Testis (tissue), 2 donors: ENCODE measurements around the gene HPSE2.

Experiments used
- POLR2A ChIP-seq: fragments of 450-650 bp; IDR thresholded peaks from one replicate; pipeline ENCODE4 v1.6.1; 2017; ENCODE audit warnings: antibody characterized with exemption, mild to moderate bottlenecking, moderate library complexity
- TF ChIP-seq, protein P1 (sequence below), 3 experiments: fragments of 450-650 bp in 2 of 3; fragments of 200-600 bp in 1 of 3; sonication (generic) in 1 of 3; IDR thresholded peaks; one replicate each; pipeline ENCODE4 v1.5.1; 2016 to 2019; ENCODE audit warnings: antibody characterized with exemption in 3 of 3, mild to moderate bottlenecking in 2 of 3, moderate library complexity in 1 of 3

DNA sequence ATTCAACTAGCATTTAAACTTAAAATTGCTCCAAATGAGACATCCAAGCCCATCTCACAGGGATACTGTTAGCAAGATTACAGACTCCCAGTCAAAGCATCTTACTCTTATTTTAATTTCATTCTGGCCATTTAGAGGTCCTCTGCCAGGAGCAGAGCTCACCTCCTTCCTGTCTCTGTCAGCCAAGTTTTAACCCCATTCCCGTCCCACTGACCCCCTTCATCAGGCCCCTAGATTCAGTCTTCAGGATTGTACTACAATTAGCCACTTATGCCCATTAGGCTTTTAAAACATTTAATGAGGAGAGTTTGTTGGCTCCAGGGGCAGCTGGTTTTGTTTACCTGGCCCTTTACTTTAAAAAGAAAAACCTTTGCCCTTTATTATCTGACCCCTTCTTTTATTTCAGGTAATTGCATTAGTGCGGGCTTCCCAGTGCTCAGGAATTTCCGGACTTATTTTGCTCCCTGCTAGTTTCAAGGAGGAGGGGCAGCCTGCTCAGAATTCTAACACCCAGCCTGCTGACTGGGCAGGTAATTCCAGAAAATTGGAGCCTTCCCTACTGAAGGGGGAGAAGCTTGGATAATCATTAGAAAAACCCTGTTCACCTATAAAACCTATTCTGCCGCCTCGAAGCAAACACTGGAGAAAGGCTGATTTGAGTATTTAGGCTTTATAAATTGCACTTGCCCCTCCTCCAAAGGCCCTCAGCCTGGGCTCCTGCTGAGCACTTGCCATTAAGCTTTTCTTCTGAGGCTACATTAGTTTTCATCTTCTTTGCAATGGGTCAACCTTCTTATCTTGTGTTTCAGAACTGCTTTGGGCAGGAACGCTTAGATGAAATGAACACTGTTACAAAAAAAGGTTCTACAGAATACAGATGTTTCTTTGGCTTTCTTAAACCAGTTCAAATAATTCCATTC is 588.4 kb downstream of the HPSE2 start:
- TF ChIP-seq, protein P1, sequence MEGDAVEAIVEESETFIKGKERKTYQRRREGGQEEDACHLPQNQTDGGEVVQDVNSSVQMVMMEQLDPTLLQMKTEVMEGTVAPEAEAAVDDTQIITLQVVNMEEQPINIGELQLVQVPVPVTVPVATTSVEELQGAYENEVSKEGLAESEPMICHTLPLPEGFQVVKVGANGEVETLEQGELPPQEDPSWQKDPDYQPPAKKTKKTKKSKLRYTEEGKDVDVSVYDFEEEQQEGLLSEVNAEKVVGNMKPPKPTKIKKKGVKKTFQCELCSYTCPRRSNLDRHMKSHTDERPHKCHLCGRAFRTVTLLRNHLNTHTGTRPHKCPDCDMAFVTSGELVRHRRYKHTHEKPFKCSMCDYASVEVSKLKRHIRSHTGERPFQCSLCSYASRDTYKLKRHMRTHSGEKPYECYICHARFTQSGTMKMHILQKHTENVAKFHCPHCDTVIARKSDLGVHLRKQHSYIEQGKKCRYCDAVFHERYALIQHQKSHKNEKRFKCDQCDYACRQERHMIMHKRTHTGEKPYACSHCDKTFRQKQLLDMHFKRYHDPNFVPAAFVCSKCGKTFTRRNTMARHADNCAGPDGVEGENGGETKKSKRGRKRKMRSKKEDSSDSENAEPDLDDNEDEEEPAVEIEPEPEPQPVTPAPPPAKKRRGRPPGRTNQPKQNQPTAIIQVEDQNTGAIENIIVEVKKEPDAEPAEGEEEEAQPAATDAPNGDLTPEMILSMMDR (IDR thresholded peaks at IDR 0.05) = no peak
- TF ChIP-seq POLR2A = no peak
